Gastroesophageal sphincter (tissue), 3 donors: Measurements from ENCODE around the gene PFDN4.

ENCODE experiments used
- EP300 ChIP-seq: sonication (generic); formaldehyde crosslinking; IDR thresholded peaks from one replicate; pipeline ENCODE4 v1.6.1; 2017; ENCODE audit warnings: antibody characterized with exemption, mild to moderate bottlenecking
- POLR2A ChIP-seq, 2 donors: fragments of 450-650 bp; IDR thresholded peaks; one replicate each; pipeline ENCODE4 v1.6.1; 2017; ENCODE audit warnings: antibody characterized with exemption in 2 of 2, mild to moderate bottlenecking in 2 of 2, moderate library complexity in 1 of 2
- POLR2AphosphoS5 ChIP-seq: sonication (generic); formaldehyde crosslinking; IDR thresholded peaks from one replicate; pipeline ENCODE4 v1.6.1; 2017; ENCODE audit warnings: antibody characterized with exemption
- TF ChIP-seq, protein P1 (sequence below), 4 experiments: fragments of 200-600 bp in 2 of 4; fragments of 450-650 bp in 2 of 4; sonication (generic) in 1 of 4; IDR thresholded peaks; one replicate each; pipeline ENCODE4 v1.5.1; 2017 to 2019; ENCODE audit warnings: antibody characterized with exemption in 4 of 4, mild to moderate bottlenecking in 2 of 4, moderate library complexity in 2 of 4

GRCh38 chr20:54215157-54215789 is 7.4 kb downstream of the PFDN4 start:
- TF ChIP-seq POLR2AphosphoS5 (no peak), EP300 (no peak), POLR2A (IDR thresholded peaks at IDR 0.05) (no peak)
- TF ChIP-seq, protein P1, sequence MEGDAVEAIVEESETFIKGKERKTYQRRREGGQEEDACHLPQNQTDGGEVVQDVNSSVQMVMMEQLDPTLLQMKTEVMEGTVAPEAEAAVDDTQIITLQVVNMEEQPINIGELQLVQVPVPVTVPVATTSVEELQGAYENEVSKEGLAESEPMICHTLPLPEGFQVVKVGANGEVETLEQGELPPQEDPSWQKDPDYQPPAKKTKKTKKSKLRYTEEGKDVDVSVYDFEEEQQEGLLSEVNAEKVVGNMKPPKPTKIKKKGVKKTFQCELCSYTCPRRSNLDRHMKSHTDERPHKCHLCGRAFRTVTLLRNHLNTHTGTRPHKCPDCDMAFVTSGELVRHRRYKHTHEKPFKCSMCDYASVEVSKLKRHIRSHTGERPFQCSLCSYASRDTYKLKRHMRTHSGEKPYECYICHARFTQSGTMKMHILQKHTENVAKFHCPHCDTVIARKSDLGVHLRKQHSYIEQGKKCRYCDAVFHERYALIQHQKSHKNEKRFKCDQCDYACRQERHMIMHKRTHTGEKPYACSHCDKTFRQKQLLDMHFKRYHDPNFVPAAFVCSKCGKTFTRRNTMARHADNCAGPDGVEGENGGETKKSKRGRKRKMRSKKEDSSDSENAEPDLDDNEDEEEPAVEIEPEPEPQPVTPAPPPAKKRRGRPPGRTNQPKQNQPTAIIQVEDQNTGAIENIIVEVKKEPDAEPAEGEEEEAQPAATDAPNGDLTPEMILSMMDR (IDR thresholded peaks at IDR 0.05): no peak
